HepG2 (cell line): ENCODE data around the gene CDC37L1. TPM values are rescaled to one million over a fixed set of nuclear protein-coding genes. Genes with fewer than 3 reads are reported as not detected.
A peak's percentile ranks its signal among the peaks of the same experiment; 100 is the strongest.

Source experiments
- CERS6 ChIP-seq: sonication (generic); formaldehyde crosslinking; IDR thresholded peaks from 2 replicates; pipeline ENCODE4 v1.5.0; 2020; ENCODE audit warnings: missing genetic modification reagents
- FOXO1 ChIP-seq: sonication (generic); formaldehyde crosslinking; IDR thresholded peaks from 2 replicates; pipeline ENCODE4 v1.4.0; 2020; ENCODE audit warnings: missing genetic modification reagents
- HOXA9 ChIP-seq: sonication (generic); formaldehyde crosslinking; IDR thresholded peaks from 2 replicates; pipeline ENCODE4 v1.8.1; 2022; ENCODE audit warnings: missing genetic modification reagents, mild to moderate bottlenecking, moderate library complexity, borderline replicate concordance
- NFE2 ChIP-seq: sonication (generic); formaldehyde crosslinking; IDR thresholded peaks from 2 replicates; pipeline ENCODE4 v1.4.0; 2020; ENCODE audit warnings: missing genetic modification reagents
- POLR2AphosphoS2 ChIP-seq: IDR thresholded peaks from 2 replicates; pipeline ENCODE4 v1.6.1; 2011; ENCODE audit warnings: low read depth, low read length, improper control_type of control experiment
- SALL1 ChIP-seq: sonication (generic); formaldehyde crosslinking; IDR thresholded peaks from 2 replicates; pipeline ENCODE4 v1.8.0; 2022; ENCODE audit warnings: mild to moderate bottlenecking, missing genetic modification reagents
- STAG1 ChIP-seq: sonication (generic); formaldehyde crosslinking; IDR thresholded peaks from 2 replicates; pipeline ENCODE4 v1.4.0; 2020; ENCODE audit warnings: missing genetic modification reagents
- TBX2 ChIP-seq: sonication (generic); formaldehyde crosslinking; IDR thresholded peaks from 2 replicates; pipeline ENCODE4 v1.5.0; 2020; ENCODE audit warnings: missing genetic modification reagents, mild to moderate bottlenecking, borderline replicate concordance
- ZKSCAN8 ChIP-seq: IDR thresholded peaks from 2 replicates; pipeline ENCODE4 v1.6.1; 2016; ENCODE audit warnings: borderline replicate concordance, missing genetic modification reagents, missing compliant biosample characterization
- ZNF383 ChIP-seq: sonication (generic); formaldehyde crosslinking; IDR thresholded peaks from 2 replicates; pipeline ENCODE4 v1.4.0; 2020; ENCODE audit warnings: missing genetic modification reagents, mild to moderate bottlenecking, borderline replicate concordance
- ZNF441 ChIP-seq: sonication (generic); formaldehyde crosslinking; IDR thresholded peaks from 2 replicates; pipeline ENCODE4 v1.7.0; 2021; ENCODE audit warnings: missing genetic modification reagents, borderline replicate concordance
- ZNF83 ChIP-seq: sonication (generic); formaldehyde crosslinking; IDR thresholded peaks from 2 replicates; pipeline ENCODE4 v1.4.0; 2020; ENCODE audit warnings: missing genetic modification reagents, mild to moderate bottlenecking, borderline replicate concordance
- ZUFSP ChIP-seq: sonication (generic); formaldehyde crosslinking; IDR thresholded peaks from 2 replicates; pipeline ENCODE4 v1.9.0; 2021; ENCODE audit warnings: missing genetic modification reagents, mild to moderate bottlenecking, borderline replicate concordance
- polyA plus RNA-seq, 8 experiments: library from polyadenylated mRNA; depleted of rRNA in 3 of 8; stranded (reverse) in 7 of 8; unstranded in 1 of 8; fragments of >200 nt; fragmentation: Illumina TruSeq in 4 of 8; extraction: Trizol in 4 of 8; gene quantifications; 2 replicates each; pipeline versions ENCODE4 v1.2.1 to v1.2.3, GENCODE V29; 2011 to 2016; ENCODE audit warnings: low read depth in 4 of 8, missing spikeins in 1 of 8, mixed read lengths in 1 of 8; ENCODE audit not compliant: insufficient read depth in 1 of 8
- total RNA-seq, 5 experiments: library from RNA; depleted of rRNA; stranded (reverse); fragments of >200 nt; fragmentation: Illumina TruSeq; extraction: Trizol; gene quantifications; 2 replicates each; pipeline ENCODE4 v1.2.3, GENCODE V29; 2016; ENCODE audit warnings: low read depth in 1 of 5
- TF ChIP-seq, protein P1 (sequence below): sonication (generic); formaldehyde crosslinking; IDR thresholded peaks from 2 replicates; pipeline ENCODE4 v1.9.0; 2021; ENCODE audit warnings: missing genetic modification reagents, borderline replicate concordance
- TF ChIP-seq, protein P2 (sequence below), 2 experiments: sonication (generic) in 1 of 2; formaldehyde crosslinking in 1 of 2; IDR thresholded peaks; 2 replicates each; pipeline versions ENCODE4 v1.5.1 to v1.6.1; 2011 to 2020; ENCODE audit warnings: borderline replicate concordance in 1 of 2, low read depth in 1 of 2, low read length in 1 of 2, mild to moderate bottlenecking in 1 of 2, missing genetic modification reagents in 1 of 2, moderate library complexity in 1 of 2

The CDC37L1 gene
- total and polyA plus RNA-seq, 2 of the 13 experiments (the other 11 are each of a cell fraction or from before 2014, with no cell fraction given) = 5.5 to 17.0 TPM

GRCh38 chr9:4740638-4741364 is 61.4 kb downstream of the CDC37L1 start, which contains the start of gene AK3 (continued):
- TF ChIP-seq ZNF441 (CRISPR knock-in tag) = no peak
- TF ChIP-seq POLR2AphosphoS2 = no peak
- peak; percentile 87; the same call in 1 of the 2 replicates for TF ChIP-seq CERS6 (CRISPR knock-in tag)
- TF ChIP-seq ZNF383 (CRISPR knock-in tag) = no peak
- peak; percentile 89 for TF ChIP-seq TBX2 (CRISPR knock-in tag)
- TF ChIP-seq STAG1 (CRISPR knock-in tag) = peak; percentile 54
- TF ChIP-seq NFE2 (CRISPR knock-in tag) = no peak
- peak; percentile 14 for TF ChIP-seq FOXO1 (CRISPR knock-in tag)
- peak; percentile 84 for TF ChIP-seq SALL1
- TF ChIP-seq ZKSCAN8 (CRISPR knock-in tag) = 0 out of 2 replicates have a peak, but pooled peaks have one; percentile 45
- TF ChIP-seq, protein P1, sequence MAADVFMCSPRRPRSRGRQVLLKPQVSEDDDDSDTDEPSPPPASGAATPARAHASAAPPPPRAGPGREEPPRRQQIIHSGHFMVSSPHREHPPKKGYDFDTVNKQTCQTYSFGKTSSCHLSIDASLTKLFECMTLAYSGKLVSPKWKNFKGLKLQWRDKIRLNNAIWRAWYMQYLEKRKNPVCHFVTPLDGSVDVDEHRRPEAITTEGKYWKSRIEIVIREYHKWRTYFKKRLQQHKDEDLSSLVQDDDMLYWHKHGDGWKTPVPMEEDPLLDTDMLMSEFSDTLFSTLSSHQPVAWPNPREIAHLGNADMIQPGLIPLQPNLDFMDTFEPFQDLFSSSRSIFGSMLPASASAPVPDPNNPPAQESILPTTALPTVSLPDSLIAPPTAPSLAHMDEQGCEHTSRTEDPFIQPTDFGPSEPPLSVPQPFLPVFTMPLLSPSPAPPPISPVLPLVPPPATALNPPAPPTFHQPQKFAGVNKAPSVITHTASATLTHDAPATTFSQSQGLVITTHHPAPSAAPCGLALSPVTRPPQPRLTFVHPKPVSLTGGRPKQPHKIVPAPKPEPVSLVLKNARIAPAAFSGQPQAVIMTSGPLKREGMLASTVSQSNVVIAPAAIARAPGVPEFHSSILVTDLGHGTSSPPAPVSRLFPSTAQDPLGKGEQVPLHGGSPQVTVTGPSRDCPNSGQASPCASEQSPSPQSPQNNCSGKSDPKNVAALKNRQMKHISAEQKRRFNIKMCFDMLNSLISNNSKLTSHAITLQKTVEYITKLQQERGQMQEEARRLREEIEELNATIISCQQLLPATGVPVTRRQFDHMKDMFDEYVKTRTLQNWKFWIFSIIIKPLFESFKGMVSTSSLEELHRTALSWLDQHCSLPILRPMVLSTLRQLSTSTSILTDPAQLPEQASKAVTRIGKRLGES = 0 out of 2 replicates have a peak, but pooled peaks have one; percentile 14
- TF ChIP-seq ZUFSP = no peak
- 0 out of 2 replicates have a peak, but pooled peaks have one; percentile 76 for TF ChIP-seq HOXA9 (CRISPR knock-in tag)
- TF ChIP-seq, protein P2, sequence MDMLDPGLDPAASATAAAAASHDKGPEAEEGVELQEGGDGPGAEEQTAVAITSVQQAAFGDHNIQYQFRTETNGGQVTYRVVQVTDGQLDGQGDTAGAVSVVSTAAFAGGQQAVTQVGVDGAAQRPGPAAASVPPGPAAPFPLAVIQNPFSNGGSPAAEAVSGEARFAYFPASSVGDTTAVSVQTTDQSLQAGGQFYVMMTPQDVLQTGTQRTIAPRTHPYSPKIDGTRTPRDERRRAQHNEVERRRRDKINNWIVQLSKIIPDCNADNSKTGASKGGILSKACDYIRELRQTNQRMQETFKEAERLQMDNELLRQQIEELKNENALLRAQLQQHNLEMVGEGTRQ (IDR thresholded peaks at IDR 0.05; ENCODE audit: low read depth, low read length) = no peak
- TF ChIP-seq, protein P2 (CRISPR knock-in tag; IDR thresholded peaks at IDR 0.05; ENCODE audit: borderline replicate concordance) = no peak
- TF ChIP-seq ZNF83 (CRISPR knock-in tag) = peak; percentile 61; the same call in 1 of the 2 replicates
